GM23338 (cell line): ENCODE results near the gene LMBR1. TPM values are rescaled to one million over a fixed set of nuclear protein-coding genes. Genes with fewer than 3 reads are reported as not detected.

Experiments
- ATAC-seq: fragments of 200-7000 bp; cut with Tn5 transposase; 3 replicates; pipeline ENCODE4 v1.9.1; 2020
- DNase-seq: peaks from one replicate; pipeline ENCODE4 v3.0.0-alpha.2; 2015; ENCODE audit warnings: low spot score
- H2AFZ ChIP-seq: fragments of 200-600 bp; sonication (generic); 2 replicates; pipeline ENCODE4 v1.8.0; 2016; ENCODE audit warnings: antibody characterized with exemption, mild to moderate bottlenecking, moderate library complexity
- H3F3A ChIP-seq: fragments of 200-600 bp; sonication (generic); replicated peaks from 2 replicates; pipeline ENCODE4 v1.8.0; 2017; ENCODE audit warnings: antibody characterized with exemption, mixed run types, low read depth
- H3K27ac ChIP-seq: fragments of 200-600 bp; sonication (generic); 2 replicates; pipeline ENCODE4 v1.6.1; 2016; ENCODE audit warnings: low read depth
- H3K27me3 ChIP-seq: fragments of 200-600 bp; sonication (generic); 2 replicates; pipeline ENCODE4 v1.8.0; 2016; ENCODE audit warnings: mild to moderate bottlenecking, mixed run types, moderate library complexity; ENCODE audit not compliant: insufficient read depth
- H3K36me3 ChIP-seq: fragments of 200-600 bp; sonication (generic); 2 replicates; pipeline ENCODE4 v1.8.0; 2016; ENCODE audit warnings: mild to moderate bottlenecking; ENCODE audit not compliant: insufficient read depth
- H3K4me1 ChIP-seq: fragments of 200-600 bp; sonication (generic); 2 replicates; pipeline ENCODE4 v1.8.0; 2016; ENCODE audit warnings: mild to moderate bottlenecking, moderate library complexity; ENCODE audit not compliant: insufficient read depth
- H3K4me2 ChIP-seq: fragments of 200-600 bp; sonication (generic); 2 replicates; pipeline ENCODE4 v1.7.1; 2017; ENCODE audit warnings: mixed run types
- H3K4me3 ChIP-seq: fragments of 200-600 bp; sonication (generic); 2 replicates; pipeline ENCODE4 v1.6.1; 2016; ENCODE audit warnings: mixed run types
- H3K79me2 ChIP-seq: fragments of 200-600 bp; sonication (generic); replicated peaks from 2 replicates; pipeline ENCODE4 v1.8.0; 2017; ENCODE audit warnings: mild to moderate bottlenecking; ENCODE audit not compliant: insufficient read depth
- H3K9me2 ChIP-seq: fragments of 200-600 bp; sonication (generic); 2 replicates; pipeline ENCODE4 v1.8.0; 2017; ENCODE audit not compliant: insufficient read depth
- H4K20me1 ChIP-seq: fragments of 200-600 bp; sonication (generic); replicated peaks from 2 replicates; pipeline ENCODE4 v1.8.0; 2017; ENCODE audit warnings: mild to moderate bottlenecking; ENCODE audit not compliant: insufficient read depth
- H3K27ac Mint-ChIP-seq: 2 replicates; pipeline ENCODE4 v1.8.0; 2020; ENCODE audit warnings: inconsistent platforms, mild to moderate bottlenecking, moderate library complexity, mixed read lengths
- H3K27me3 Mint-ChIP-seq: 3 replicates; pipeline ENCODE4 v1.8.0; 2022; ENCODE audit warnings: low read depth, mild to moderate bottlenecking, moderate library complexity, mixed read lengths, inconsistent platforms; ENCODE audit not compliant: insufficient read depth, poor library complexity
- H3K36me3 Mint-ChIP-seq: 3 replicates; pipeline ENCODE4 v1.8.0; 2021; ENCODE audit warnings: low read depth, mild to moderate bottlenecking, inconsistent platforms, moderate library complexity, mixed read lengths
- H3K4me1 Mint-ChIP-seq: 3 replicates; pipeline ENCODE4 v1.8.0; 2020; ENCODE audit warnings: mild to moderate bottlenecking, inconsistent platforms, mixed read lengths
- H3K4me3 Mint-ChIP-seq: 3 replicates; pipeline ENCODE4 v1.8.0; 2021; ENCODE audit warnings: moderate library complexity, mild to moderate bottlenecking, inconsistent platforms, mixed read lengths
- H3K9me3 Mint-ChIP-seq: 3 replicates; pipeline ENCODE4 v1.8.0; 2020; ENCODE audit warnings: moderate library complexity, mild to moderate bottlenecking, inconsistent platforms, mixed read lengths
- CREB1 ChIP-seq: fragments of 250-450 bp; sonication (Bioruptor Pico); IDR thresholded peaks from 2 replicates; pipeline ENCODE4 v1.5.0; 2020; ENCODE audit warnings: low read depth, mild to moderate bottlenecking, moderate library complexity
- EZH2phosphoT487 ChIP-seq: fragments of 200-600 bp; sonication (generic); IDR thresholded peaks from one replicate; pipeline ENCODE4 v1.8.1; 2018; ENCODE audit warnings: antibody characterized with exemption; ENCODE audit not compliant: unreplicated experiment
- JUNB ChIP-seq: IDR thresholded peaks from one replicate; pipeline ENCODE4 v1.6.1; 2016; ENCODE audit warnings: antibody characterized with exemption; ENCODE audit not compliant: unreplicated experiment
- STAT1 ChIP-seq: IDR thresholded peaks from one replicate; pipeline ENCODE4 v1.6.1; 2016; ENCODE audit warnings: antibody characterized with exemption; ENCODE audit not compliant: unreplicated experiment
- ZNF331 ChIP-seq: fragments of 250-450 bp; sonication (Bioruptor Pico); IDR thresholded peaks from 2 replicates; pipeline ENCODE4 v1.5.0; 2020; ENCODE audit warnings: low read depth, mild to moderate bottlenecking, moderate library complexity
- polyA plus RNA-seq: library from polyadenylated mRNA; unstranded; fragments of >200 nt; fragmentation: Nextera tagmentation; extraction: Ambion mirVana; gene quantifications from 2 replicates; pipeline ENCODE4 v1.2.1, GENCODE V29; 2016
- total RNA-seq: library from RNA; depleted of rRNA; stranded (reverse); fragments of >200 nt; shearing (Covaris generic); gene quantifications from 2 replicates; pipeline ENCODE4 v1.2.3, GENCODE V29; 2014
- TF ChIP-seq, protein P1 (sequence below), 2 experiments: fragments of 200-600 bp in 1 of 2; sonication (generic) in 1 of 2; conservative IDR thresholded peaks; 2 replicates each; pipeline versions ENCODE4 v1.5.1 to v1.6.1; 2016 to 2017; ENCODE audit warnings: antibody characterized with exemption in 2 of 2, low read depth in 2 of 2, mild to moderate bottlenecking in 2 of 2, moderate library complexity in 1 of 2
- TF ChIP-seq, protein P2 (sequence below): fragments of 250-450 bp; sonication (Bioruptor Pico); IDR thresholded peaks from 2 replicates; pipeline ENCODE4 v1.5.0; 2020; ENCODE audit warnings: mild to moderate bottlenecking, moderate library complexity

The LMBR1 gene
- total and polyA plus RNA-seq, 2 experiments from 2014 or later: 21.8 to 90.1 TPM

DNA sequence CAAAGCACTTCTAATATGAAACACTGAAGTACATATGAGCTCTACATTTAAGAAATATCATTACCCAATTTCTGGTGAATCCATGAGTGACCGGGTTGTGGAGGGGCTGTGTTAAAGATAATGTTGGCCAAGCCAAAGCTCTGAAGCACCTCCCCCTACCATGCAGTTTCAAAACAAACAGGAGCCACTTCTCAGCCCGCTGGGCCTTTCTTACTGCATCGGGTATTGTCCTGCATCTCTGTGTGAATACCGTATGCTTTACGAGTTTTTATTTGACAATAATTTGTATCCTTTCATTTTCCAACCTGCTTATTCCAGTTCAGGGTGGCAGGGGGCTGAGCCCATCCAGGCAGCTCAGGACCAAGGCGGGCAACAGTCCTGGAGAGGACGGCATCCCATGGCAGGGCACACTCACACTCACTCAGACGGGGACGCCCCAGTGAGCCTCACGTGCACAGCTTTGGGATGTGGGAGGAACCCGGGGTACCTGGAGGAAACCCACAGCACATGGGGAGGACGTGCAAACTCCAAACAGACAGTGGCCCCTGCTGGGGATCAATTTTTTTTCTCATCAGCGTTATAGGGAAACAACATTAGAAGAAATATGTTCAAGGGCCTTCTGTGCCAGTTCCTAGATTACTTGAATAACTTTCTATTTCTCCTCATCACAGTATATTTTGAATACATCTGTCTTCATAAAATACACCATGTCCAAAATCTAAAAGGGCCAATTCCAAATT, 250.5 kb downstream of the LMBR1 start:
- H3K27ac ChIP-seq: no peak overlapping the region
- no peaks in the 10 kb centered on the region for H4K20me1 ChIP-seq
- Mint-ChIP-seq H3K4me1 (peaks cover 25% of the 10 kb centered on the region), H3K27me3 (peaks cover 18% of the 10 kb centered on the region), H3K4me3 (no peak overlapping the region; the same call in 2 of the 3 replicates), H3K27ac (no peak overlapping the region), H3K36me3 (peaks cover 8% of the 10 kb centered on the region; the same call in 2 of the 3 replicates), H3K9me3 (peaks cover 11% of the 10 kb centered on the region)
- H3K9me2 ChIP-seq: no peaks in the 10 kb centered on the region
- no peak overlapping the region for H2AFZ ChIP-seq
- no peaks in the 10 kb centered on the region for H3K36me3 ChIP-seq
- H3K4me2 ChIP-seq: no peak overlapping the region
- TF ChIP-seq, protein P1, sequence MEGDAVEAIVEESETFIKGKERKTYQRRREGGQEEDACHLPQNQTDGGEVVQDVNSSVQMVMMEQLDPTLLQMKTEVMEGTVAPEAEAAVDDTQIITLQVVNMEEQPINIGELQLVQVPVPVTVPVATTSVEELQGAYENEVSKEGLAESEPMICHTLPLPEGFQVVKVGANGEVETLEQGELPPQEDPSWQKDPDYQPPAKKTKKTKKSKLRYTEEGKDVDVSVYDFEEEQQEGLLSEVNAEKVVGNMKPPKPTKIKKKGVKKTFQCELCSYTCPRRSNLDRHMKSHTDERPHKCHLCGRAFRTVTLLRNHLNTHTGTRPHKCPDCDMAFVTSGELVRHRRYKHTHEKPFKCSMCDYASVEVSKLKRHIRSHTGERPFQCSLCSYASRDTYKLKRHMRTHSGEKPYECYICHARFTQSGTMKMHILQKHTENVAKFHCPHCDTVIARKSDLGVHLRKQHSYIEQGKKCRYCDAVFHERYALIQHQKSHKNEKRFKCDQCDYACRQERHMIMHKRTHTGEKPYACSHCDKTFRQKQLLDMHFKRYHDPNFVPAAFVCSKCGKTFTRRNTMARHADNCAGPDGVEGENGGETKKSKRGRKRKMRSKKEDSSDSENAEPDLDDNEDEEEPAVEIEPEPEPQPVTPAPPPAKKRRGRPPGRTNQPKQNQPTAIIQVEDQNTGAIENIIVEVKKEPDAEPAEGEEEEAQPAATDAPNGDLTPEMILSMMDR (conservative IDR thresholded peaks at IDR 0.05; ENCODE audit: low read depth in 2 of 2): peak in 1 of 2 experiments; percentile 27; a peak in 1 of 4 replicates
- TF ChIP-seq EZH2phosphoT487: no peak
- no peak for TF ChIP-seq ZNF331 (CRISPR knock-in tag)
- no peak for TF ChIP-seq JUNB
- H3K4me3 ChIP-seq: no peak overlapping the region
- H3F3A ChIP-seq: no peaks in the 10 kb centered on the region
- peaks cover 21% of the 10 kb centered on the region for H3K27me3 ChIP-seq
- H3K79me2 ChIP-seq: peaks cover 18% of the 10 kb centered on the region
- DNase-seq (no peak), ATAC-seq (no peak)
- peaks cover 9% of the 10 kb centered on the region; the same call in 1 of the 2 replicates for H3K4me1 ChIP-seq

DNA sequence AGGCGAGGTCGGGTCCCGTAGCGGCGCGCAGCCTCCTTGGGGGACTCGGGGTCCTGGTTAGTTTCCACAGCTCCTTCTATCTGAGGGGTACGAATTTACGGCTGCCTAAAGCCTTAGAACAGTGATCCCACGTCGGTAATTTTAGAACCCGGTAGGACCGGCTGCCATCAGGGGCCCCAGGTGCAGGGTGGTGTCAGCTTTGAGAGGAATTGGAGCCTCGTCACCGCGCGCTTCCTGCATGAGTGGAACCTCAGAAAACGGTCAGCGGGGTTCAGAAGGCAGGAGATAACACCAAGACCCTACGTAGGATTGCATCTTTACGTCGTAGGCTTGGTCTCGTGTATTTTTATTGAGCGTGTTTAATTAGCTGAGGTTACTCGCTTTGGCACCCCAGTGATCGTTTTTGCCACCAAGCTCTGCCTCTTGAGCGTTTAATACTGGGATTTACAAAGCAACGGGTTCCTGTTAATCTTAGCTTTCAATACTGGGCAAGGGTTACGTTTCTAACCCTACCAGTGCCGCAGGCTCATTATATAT, 252.0 kb downstream of the LMBR1 start:
- Mint-ChIP-seq H3K36me3 (peaks cover 8% of the 10 kb centered on the region), H3K27me3 (peaks cover 18% of the 10 kb centered on the region), H3K4me1 (peaks cover 26% of the 10 kb centered on the region), H3K4me3 (peak overlapping the region; percentile 92), H3K9me3 (peaks cover 11% of the 10 kb centered on the region), H3K27ac (peak overlapping the region; percentile 85)
- DNase-seq (no peak), ATAC-seq (peak; percentile 71)
- no peak for TF ChIP-seq CREB1 (CRISPR knock-in tag)
- TF ChIP-seq, protein P2, sequence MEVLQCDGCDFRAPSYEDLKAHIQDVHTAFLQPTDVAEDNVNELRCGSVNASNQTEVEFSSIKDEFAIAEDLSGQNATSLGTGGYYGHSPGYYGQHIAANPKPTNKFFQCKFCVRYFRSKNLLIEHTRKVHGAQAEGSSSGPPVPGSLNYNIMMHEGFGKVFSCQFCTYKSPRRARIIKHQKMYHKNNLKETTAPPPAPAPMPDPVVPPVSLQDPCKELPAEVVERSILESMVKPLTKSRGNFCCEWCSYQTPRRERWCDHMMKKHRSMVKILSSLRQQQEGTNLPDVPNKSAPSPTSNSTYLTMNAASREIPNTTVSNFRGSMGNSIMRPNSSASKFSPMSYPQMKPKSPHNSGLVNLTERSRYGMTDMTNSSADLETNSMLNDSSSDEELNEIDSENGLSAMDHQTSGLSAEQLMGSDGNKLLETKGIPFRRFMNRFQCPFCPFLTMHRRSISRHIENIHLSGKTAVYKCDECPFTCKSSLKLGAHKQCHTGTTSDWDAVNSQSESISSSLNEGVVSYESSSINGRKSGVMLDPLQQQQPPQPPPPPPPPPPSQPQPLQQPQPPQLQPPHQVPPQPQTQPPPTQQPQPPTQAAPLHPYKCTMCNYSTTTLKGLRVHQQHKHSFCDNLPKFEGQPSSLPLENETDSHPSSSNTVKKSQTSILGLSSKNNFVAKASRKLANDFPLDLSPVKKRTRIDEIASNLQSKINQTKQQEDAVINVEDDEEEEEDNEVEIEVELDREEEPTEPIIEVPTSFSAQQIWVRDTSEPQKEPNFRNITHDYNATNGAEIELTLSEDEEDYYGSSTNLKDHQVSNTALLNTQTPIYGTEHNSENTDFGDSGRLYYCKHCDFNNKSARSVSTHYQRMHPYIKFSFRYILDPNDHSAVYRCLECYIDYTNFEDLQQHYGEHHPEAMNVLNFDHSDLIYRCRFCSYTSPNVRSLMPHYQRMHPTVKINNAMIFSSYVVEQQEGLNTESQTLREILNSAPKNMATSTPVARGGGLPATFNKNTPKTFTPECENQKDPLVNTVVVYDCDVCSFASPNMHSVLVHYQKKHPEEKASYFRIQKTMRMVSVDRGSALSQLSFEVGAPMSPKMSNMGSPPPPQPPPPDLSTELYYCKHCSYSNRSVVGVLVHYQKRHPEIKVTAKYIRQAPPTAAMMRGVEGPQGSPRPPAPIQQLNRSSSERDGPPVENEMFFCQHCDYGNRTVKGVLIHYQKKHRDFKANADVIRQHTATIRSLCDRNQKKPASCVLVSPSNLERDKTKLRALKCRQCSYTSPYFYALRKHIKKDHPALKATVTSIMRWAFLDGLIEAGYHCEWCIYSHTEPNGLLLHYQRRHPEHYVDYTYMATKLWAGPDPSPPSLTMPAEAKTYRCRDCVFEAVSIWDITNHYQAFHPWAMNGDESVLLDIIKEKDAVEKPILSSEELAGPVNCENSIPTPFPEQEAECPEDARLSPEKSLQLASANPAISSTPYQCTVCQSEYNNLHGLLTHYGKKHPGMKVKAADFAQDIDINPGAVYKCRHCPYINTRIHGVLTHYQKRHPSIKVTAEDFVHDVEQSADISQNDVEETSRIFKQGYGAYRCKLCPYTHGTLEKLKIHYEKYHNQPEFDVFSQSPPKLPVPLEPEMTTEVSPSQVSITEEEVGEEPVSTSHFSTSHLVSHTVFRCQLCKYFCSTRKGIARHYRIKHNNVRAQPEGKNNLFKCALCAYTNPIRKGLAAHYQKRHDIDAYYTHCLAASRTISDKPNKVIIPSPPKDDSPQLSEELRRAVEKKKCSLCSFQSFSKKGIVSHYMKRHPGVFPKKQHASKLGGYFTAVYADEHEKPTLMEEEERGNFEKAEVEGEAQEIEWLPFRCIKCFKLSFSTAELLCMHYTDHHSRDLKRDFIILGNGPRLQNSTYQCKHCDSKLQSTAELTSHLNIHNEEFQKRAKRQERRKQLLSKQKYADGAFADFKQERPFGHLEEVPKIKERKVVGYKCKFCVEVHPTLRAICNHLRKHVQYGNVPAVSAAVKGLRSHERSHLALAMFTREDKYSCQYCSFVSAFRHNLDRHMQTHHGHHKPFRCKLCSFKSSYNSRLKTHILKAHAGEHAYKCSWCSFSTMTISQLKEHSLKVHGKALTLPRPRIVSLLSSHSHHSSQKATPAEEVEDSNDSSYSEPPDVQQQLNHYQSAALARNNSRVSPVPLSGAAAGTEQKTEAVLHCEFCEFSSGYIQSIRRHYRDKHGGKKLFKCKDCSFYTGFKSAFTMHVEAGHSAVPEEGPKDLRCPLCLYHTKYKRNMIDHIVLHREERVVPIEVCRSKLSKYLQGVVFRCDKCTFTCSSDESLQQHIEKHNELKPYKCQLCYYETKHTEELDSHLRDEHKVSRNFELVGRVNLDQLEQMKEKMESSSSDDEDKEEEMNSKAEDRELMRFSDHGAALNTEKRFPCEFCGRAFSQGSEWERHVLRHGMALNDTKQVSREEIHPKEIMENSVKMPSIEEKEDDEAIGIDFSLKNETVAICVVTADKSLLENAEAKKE: no peak
- no peak for TF ChIP-seq STAT1
- Histone ChIP-seq H3K36me3 (no peaks in the 10 kb centered on the region), H3K79me2 (peaks cover 20% of the 10 kb centered on the region), H3K4me2 (peak overlapping the region; percentile 86), H2AFZ (peak overlapping the region; percentile 99), H3K27ac (peak overlapping the region; percentile 79), H3K27me3 (peaks cover 21% of the 10 kb centered on the region), H3K4me1 (peaks cover 9% of the 10 kb centered on the region; the same call in 1 of the 2 replicates), H3K9me2 (no peaks in the 10 kb centered on the region), H4K20me1 (no peaks in the 10 kb centered on the region), H3K4me3 (peak overlapping the region; percentile 75), H3F3A (no peaks in the 10 kb centered on the region)
